Endothelial cell of umbilical vein (primary cell): Measurements from ENCODE around the gene RAMAC. TPM values are rescaled to one million over a fixed set of nuclear protein-coding genes. Genes with fewer than 3 reads are reported as not detected.

Source experiments
- BruUV-seq: library from RNA; stranded (reverse); fragments of 400-500 nt; replicated peaks from 2 replicates; lab custom pipeline; 2021; lab: Mats Ljungman, UMichigan
- CTCF ChIA-PET: fragments of 300-600, 350-600 bp; sonication (Branson Sonifier 250); formaldehyde crosslinking; loops from one replicate; lab custom pipeline; 2021; ENCODE audit warnings: antibody characterized with exemption, inconsistent platforms; lab: Charles Lee
- POLR2A ChIA-PET: fragments of 300-600, 350-600 bp; sonication (Branson Sonifier 250); formaldehyde crosslinking; loops from one replicate; lab custom pipeline; 2021; ENCODE audit warnings: antibody characterized with exemption, inconsistent platforms; lab: Charles Lee
- DNase-seq: peaks from one replicate; pipeline ENCODE4 v3.0.0-alpha.2; 2011; ENCODE audit warnings: low read depth, low spot score
- FAIRE-seq: peaks from 2 replicates; lab custom pipeline; 2011; peaks lifted over from hg19 to GRCh38; lab: Jason Lieb, UNC
- H2AFZ ChIP-seq: 2 replicates; pipeline ENCODE4 v1.6.0; 2012; ENCODE audit warnings: low read depth, low read length, control low read depth, inconsistent platforms
- H3K27ac ChIP-seq: 2 replicates; pipeline ENCODE4 v1.5.1; 2011; ENCODE audit warnings: low read depth, mild to moderate bottlenecking, control low read depth, low read length, moderate library complexity; ENCODE audit not compliant: insufficient read depth
- H3K27me3 ChIP-seq, 2 experiments: 2 replicates each; pipeline versions ENCODE4 v1.6.0 to v1.6.1; 2011; ENCODE audit warnings: low read length in 2 of 2, mixed read lengths in 1 of 2; ENCODE audit not compliant: control insufficient read depth in 2 of 2, insufficient read depth in 2 of 2
- H3K36me3 ChIP-seq, 2 experiments: 2 replicates in 1 of 2; 3 replicates in 1 of 2; pipeline ENCODE4 v1.5.1; 2011; ENCODE audit warnings: low read length in 2 of 2, mild to moderate bottlenecking in 1 of 2, moderate library complexity in 1 of 2; ENCODE audit not compliant: control insufficient read depth in 2 of 2, insufficient read depth in 2 of 2; ENCODE audit errors: extremely low read depth in 1 of 2
- H3K4me1 ChIP-seq: 3 replicates; pipeline ENCODE4 v1.5.1; 2011; ENCODE audit warnings: mild to moderate bottlenecking, low read length; ENCODE audit not compliant: control insufficient read depth, insufficient read depth; ENCODE audit errors: extremely low read depth
- H3K4me2 ChIP-seq: 2 replicates; pipeline ENCODE4 v1.6.1; 2011; ENCODE audit warnings: low read length, control low read depth, mixed read lengths; ENCODE audit not compliant: insufficient read depth
- H3K4me3 ChIP-seq, 3 experiments: fragments of 200-600 bp in 1 of 3; sonication (generic), shearing (Covaris generic) in 1 of 3; replicated peaks in 1 of 3; 2 replicates each; pipeline ENCODE4 v1.5.1; 2011 to 2016; ENCODE audit warnings: control low read depth in 3 of 3, low read length in 3 of 3, mild to moderate bottlenecking in 2 of 3, inconsistent platforms in 1 of 3, low read depth in 1 of 3, moderate library complexity in 1 of 3; ENCODE audit not compliant: insufficient read depth in 1 of 3
- H3K79me2 ChIP-seq: 2 replicates; pipeline ENCODE4 v1.6.0; 2012; ENCODE audit warnings: low read length, inconsistent platforms; ENCODE audit not compliant: control insufficient read depth, insufficient read depth
- H3K9ac ChIP-seq: replicated peaks from 2 replicates; pipeline ENCODE3; 2011; ENCODE audit warnings: low read length, control low read depth; ENCODE audit not compliant: insufficient read depth; ENCODE audit errors: extremely low read depth
- H3K9me1 ChIP-seq: replicated peaks from 3 replicates; pipeline ENCODE4 v1.6.0; 2011; ENCODE audit warnings: mild to moderate bottlenecking, low read length; ENCODE audit not compliant: control insufficient read depth, insufficient read depth; ENCODE audit errors: extremely low read depth
- H3K9me3 ChIP-seq: replicated peaks from 2 replicates; pipeline ENCODE4 v1.5.1; 2012; ENCODE audit warnings: low read length, inconsistent platforms; ENCODE audit not compliant: control insufficient read depth, insufficient read depth
- H4K20me1 ChIP-seq: replicated peaks from 2 replicates; pipeline ENCODE3; 2011; ENCODE audit warnings: mild to moderate bottlenecking, low read length; ENCODE audit not compliant: control insufficient read depth, insufficient read depth; ENCODE audit errors: extremely low read depth
- CTCF ChIP-seq, 2 donors: IDR thresholded peaks; 1 replicate in 1 of 2; 2 replicates in 1 of 2; pipeline ENCODE4 v1.5.1; 2011; ENCODE audit warnings: low read length in 2 of 2, mild to moderate bottlenecking in 2 of 2, moderate library complexity in 2 of 2, control low read depth in 1 of 2, inconsistent platforms in 1 of 2, low read depth in 1 of 2; ENCODE audit not compliant: insufficient read depth in 1 of 2; ENCODE audit errors: extremely low read depth in 1 of 2
- EZH2 ChIP-seq: IDR thresholded peaks from 2 replicates; pipeline ENCODE4 v1.6.1; 2012; ENCODE audit warnings: borderline replicate concordance, low read depth, mild to moderate bottlenecking, moderate library complexity, low read length, inconsistent platforms; ENCODE audit not compliant: severe bottlenecking
- FOS ChIP-seq: IDR thresholded peaks from 2 replicates; pipeline ENCODE4 v1.6.1; 2011; ENCODE audit warnings: mild to moderate bottlenecking, low read length, moderate library complexity, borderline replicate concordance; ENCODE audit not compliant: insufficient read depth
- GATA2 ChIP-seq: IDR thresholded peaks from 2 replicates; pipeline ENCODE4 v1.7.0; 2011; ENCODE audit warnings: low read depth, mild to moderate bottlenecking, moderate library complexity, mixed read lengths, low read length; ENCODE audit not compliant: insufficient read length, insufficient read depth
- JUN ChIP-seq: IDR thresholded peaks from 2 replicates; pipeline ENCODE4 v1.6.1; 2011; ENCODE audit warnings: borderline replicate concordance, low read depth; ENCODE audit not compliant: insufficient read length, insufficient read depth
- MAX ChIP-seq: IDR thresholded peaks from 2 replicates; pipeline ENCODE4 v1.6.1; 2011; ENCODE audit not compliant: insufficient read depth, insufficient read length
- MYC ChIP-seq: IDR thresholded peaks from one replicate; pipeline ENCODE4 v1.6.1; 2011; ENCODE audit warnings: mild to moderate bottlenecking, low read depth, low read length
- POLR2A ChIP-seq: IDR thresholded peaks from 2 replicates; pipeline ENCODE4 v1.6.1; 2012; ENCODE audit warnings: low read depth, mild to moderate bottlenecking, control low read depth, low read length
- POLR2AphosphoS5 ChIP-seq: IDR thresholded peaks from 2 replicates; pipeline ENCODE4 v1.6.1; 2012; ENCODE audit warnings: low read depth, mild to moderate bottlenecking, control low read depth, low read length, moderate library complexity; ENCODE audit not compliant: insufficient read depth
- dilution Hi-C: fragments of 300-500 bp; cut with MboI; formaldehyde crosslinking; loops from one replicate; pipeline ENCODE4 v1.15.0; 2019; ENCODE audit warnings: low sequenced_read_pairs; ENCODE audit not compliant: extremely low pct_ligation_motif_present
- intact Hi-C: fragments of 100-400 bp; cut with micrococcal nuclease; formaldehyde crosslinking; loops from one replicate; pipeline ENCODE4 v1.10.0; 2022
- polyA plus RNA-seq, 4 experiments: library from polyadenylated mRNA; depleted of rRNA in 3 of 4; stranded (reverse) in 3 of 4; unstranded in 1 of 4; fragments of >200 nt; gene quantifications; 2 replicates each; pipeline versions ENCODE4 v1.2.1 to v1.2.3, GENCODE V29; 2011 to 2012; ENCODE audit warnings: missing spikeins in 1 of 4
- total RNA-seq: library from RNA; stranded (reverse); gene quantifications from 2 replicates; pipeline ENCODE4 v1.2.3, GENCODE V29; 2021

The RAMAC gene
- total and polyA plus RNA-seq, 2 donors (not counting 3 experiments of a cell fraction or from before 2014, with no cell fraction given), result 12.5 to 14.1 TPM

- Histone ChIP-seq H3K4me3 (no peak overlapping the region), H3K9me3 (no peaks in the 10 kb centered on the region), H3K9ac (no peak overlapping the region), H4K20me1 (no peaks in the 10 kb centered on the region), H3K79me2 (no peaks in the 10 kb centered on the region), H2AFZ (no peak overlapping the region), H3K36me3 (no peaks in the 10 kb centered on the region), H3K27ac (no peak overlapping the region), H3K27me3 (peaks cover 0 to 9% of the 10 kb centered on the region in 2 experiments), H3K9me1 (no peaks in the 10 kb centered on the region), H3K4me1 (no peaks in the 10 kb centered on the region), H3K4me2 (no peak overlapping the region)
- intact Hi-C loops, result no loop called here
- dilution Hi-C loops, result no loop called here
- POLR2A ChIA-PET, result no interaction called here
- DNase-seq, result no peak
- no peak for TF ChIP-seq JUN
- no peak for TF ChIP-seq GATA2
- TF ChIP-seq POLR2A, result no peak
- TF ChIP-seq POLR2AphosphoS5, result no peak
- no peak for TF ChIP-seq CTCF (IDR thresholded peaks at IDR 0.05; ENCODE audit: extremely low read depth in 1 of 2, insufficient read depth in 1 of 2, low read depth in 1 of 2, low read length in 2 of 2)
- no peak for TF ChIP-seq MAX
- TF ChIP-seq EZH2, result no peak
- no peak for TF ChIP-seq FOS
- TF ChIP-seq MYC, result no peak
- CTCF ChIA-PET, result interaction anchor here (0.6 kb wide), 1 partner anchor 115 kb away, joined by 3 read pairs; no protein-coding TSS in a partner anchor
- BruUV-seq, result no TSS peak
- no peak for FAIRE-seq
Measured at GRCh38 chr15:82970696-82971095, 15.3 kb upstream of the RAMAC start.
